ENCODE data around the gene MYL11. TPM values are rescaled to one million over a fixed set of nuclear protein-coding genes. Genes with fewer than 3 reads are reported as not detected.

MYL11 gene
- total RNA-seq, 1 experiment from 2014 or later: not detected

GRCh38 chr16:30377812-30378235 is 3.2 kb downstream of the MYL11 start:
- peak overlapping the region; percentile 99 for H3K27ac ChIP-seq (ENCODE audit: low read length)
- peaks cover 56% of the 10 kb centered on the region for H3K4me1 ChIP-seq (ENCODE audit: low read length)
- H3K9me3 ChIP-seq (ENCODE audit: low read length): no peaks in the 10 kb centered on the region
- H3K4me3 ChIP-seq (ENCODE audit: low read length): peak overlapping the region; percentile 77
- 0 out of 2 replicates have a peak, but pooled peaks cover 4% of the 10 kb centered on the region for H4K20me1 ChIP-seq (ENCODE audit: insufficient read depth, low read depth, low read length)
- H3K27me3 ChIP-seq (ENCODE audit: low read length): no peaks in the 10 kb centered on the region
- DNase-seq: peak; percentile 96
- peaks cover 22% of the 10 kb centered on the region for H3K79me2 ChIP-seq (ENCODE audit: low read length)
- H3K9me2 ChIP-seq (replicated peaks; ENCODE audit: insufficient read depth, low read length): no peaks in the 10 kb centered on the region
- H2AFZ ChIP-seq (ENCODE audit: low read length): 0 out of 2 replicates have a peak overlapping the region, but pooled peaks have one; percentile 39
- H3K36me3 ChIP-seq (ENCODE audit: insufficient read depth, low read length): no peaks in the 10 kb centered on the region
- H3K9ac ChIP-seq (ENCODE audit: low read length): peak overlapping the region; percentile 99
- H3K4me2 ChIP-seq (ENCODE audit: low read depth, low read length, poor library complexity, severe bottlenecking): peak overlapping the region; percentile 100

GRCh38 chr16:30378236-30379157 is 3.9 kb downstream of the MYL11 start:
- Histone ChIP-seq H3K9ac (ENCODE audit: low read length) (peak overlapping the region; percentile 99), H3K79me2 (ENCODE audit: low read length) (peaks cover 22% of the 10 kb centered on the region), H3K4me1 (ENCODE audit: low read length) (peaks cover 57% of the 10 kb centered on the region), H3K36me3 (ENCODE audit: insufficient read depth, low read length) (no peaks in the 10 kb centered on the region), H3K4me3 (ENCODE audit: low read length) (peak overlapping the region; percentile 77), H4K20me1 (ENCODE audit: insufficient read depth, low read depth, low read length) (0 out of 2 replicates have a peak, but pooled peaks cover 4% of the 10 kb centered on the region), H3K27me3 (ENCODE audit: low read length) (no peaks in the 10 kb centered on the region), H2AFZ (ENCODE audit: low read length) (no peak overlapping the region), H3K9me3 (ENCODE audit: low read length) (no peaks in the 10 kb centered on the region), H3K9me2 (replicated peaks; ENCODE audit: insufficient read depth, low read length) (no peaks in the 10 kb centered on the region), H3K27ac (ENCODE audit: low read length) (peak overlapping the region; percentile 99), H3K4me2 (ENCODE audit: low read depth, low read length, poor library complexity, severe bottlenecking) (peak overlapping the region; percentile 100)
- DNase-seq: peak; percentile 100

DNA sequence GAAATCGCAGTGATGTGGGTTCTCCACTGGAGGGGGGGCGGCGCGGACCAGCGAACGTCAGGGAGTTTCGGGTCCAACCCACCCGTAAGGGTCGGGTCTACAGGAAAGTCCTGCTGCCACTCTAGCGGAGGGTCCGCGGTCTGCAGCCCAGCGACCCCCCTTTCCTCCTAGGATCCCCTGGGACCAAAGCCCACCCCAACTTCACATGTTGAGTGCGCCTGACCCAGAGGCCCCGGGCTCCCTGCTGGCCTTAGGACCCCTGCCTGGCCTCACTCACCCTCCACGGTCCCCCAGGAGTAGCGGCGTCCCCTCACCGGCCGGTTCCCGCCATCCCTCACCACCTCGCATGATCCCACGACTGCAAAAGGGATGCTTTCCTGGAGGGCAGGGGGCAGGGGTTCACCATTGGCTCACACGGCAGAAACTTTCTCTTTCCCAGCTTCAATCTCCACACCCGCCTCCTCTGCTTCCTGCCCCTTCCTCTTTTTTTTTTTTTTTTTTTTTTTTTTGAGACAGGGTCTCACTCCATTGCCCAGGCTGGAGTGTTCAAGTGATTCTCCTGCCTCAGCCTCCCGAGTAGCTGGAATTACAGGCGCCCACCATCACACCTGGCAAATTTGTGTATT is 4.7 kb downstream of the MYL11 start:
- peak overlapping the region; percentile 99 for H3K27ac ChIP-seq (ENCODE audit: low read length)
- peaks cover 57% of the 10 kb centered on the region for H3K4me1 ChIP-seq (ENCODE audit: low read length)
- peak overlapping the region; percentile 100 for H3K4me2 ChIP-seq (ENCODE audit: low read depth, low read length, poor library complexity, severe bottlenecking)
- peak overlapping the region; percentile 97 for H3K9ac ChIP-seq (ENCODE audit: low read length)
- 0 out of 2 replicates have a peak, but pooled peaks cover 4% of the 10 kb centered on the region for H4K20me1 ChIP-seq (ENCODE audit: insufficient read depth, low read depth, low read length)
- H2AFZ ChIP-seq (ENCODE audit: low read length): no peak overlapping the region
- peaks cover 22% of the 10 kb centered on the region for H3K79me2 ChIP-seq (ENCODE audit: low read length)
- peak overlapping the region; percentile 77 for H3K4me3 ChIP-seq (ENCODE audit: low read length)
- no peaks in the 10 kb centered on the region for H3K36me3 ChIP-seq (ENCODE audit: insufficient read depth, low read length)
- no peaks in the 10 kb centered on the region for H3K9me3 ChIP-seq (ENCODE audit: low read length)
- H3K9me2 ChIP-seq (replicated peaks; ENCODE audit: insufficient read depth, low read length): no peaks in the 10 kb centered on the region
- peak; percentile 41 for DNase-seq
- H3K27me3 ChIP-seq (ENCODE audit: low read length): no peaks in the 10 kb centered on the region

GRCh38 chr16:30380072-30380802 is 5.6 kb downstream of the MYL11 start:
- Histone ChIP-seq H3K4me1 (ENCODE audit: low read length) (peaks cover 57% of the 10 kb centered on the region), H2AFZ (ENCODE audit: low read length) (no peak overlapping the region), H3K4me2 (ENCODE audit: low read depth, low read length, poor library complexity, severe bottlenecking) (peak overlapping the region; percentile 100), H3K9ac (ENCODE audit: low read length) (peak overlapping the region; percentile 97), H3K27ac (ENCODE audit: low read length) (peak overlapping the region; percentile 99), H3K36me3 (ENCODE audit: insufficient read depth, low read length) (no peaks in the 10 kb centered on the region), H3K79me2 (ENCODE audit: low read length) (peaks cover 22% of the 10 kb centered on the region), H3K4me3 (ENCODE audit: low read length) (peak overlapping the region; percentile 77; the same call in 1 of the 2 replicates), H3K27me3 (ENCODE audit: low read length) (no peaks in the 10 kb centered on the region), H4K20me1 (ENCODE audit: insufficient read depth, low read depth, low read length) (0 out of 2 replicates have a peak, but pooled peaks cover 4% of the 10 kb centered on the region), H3K9me2 (replicated peaks; ENCODE audit: insufficient read depth, low read length) (no peaks in the 10 kb centered on the region), H3K9me3 (ENCODE audit: low read length) (no peaks in the 10 kb centered on the region)
- no peak for DNase-seq

DNA sequence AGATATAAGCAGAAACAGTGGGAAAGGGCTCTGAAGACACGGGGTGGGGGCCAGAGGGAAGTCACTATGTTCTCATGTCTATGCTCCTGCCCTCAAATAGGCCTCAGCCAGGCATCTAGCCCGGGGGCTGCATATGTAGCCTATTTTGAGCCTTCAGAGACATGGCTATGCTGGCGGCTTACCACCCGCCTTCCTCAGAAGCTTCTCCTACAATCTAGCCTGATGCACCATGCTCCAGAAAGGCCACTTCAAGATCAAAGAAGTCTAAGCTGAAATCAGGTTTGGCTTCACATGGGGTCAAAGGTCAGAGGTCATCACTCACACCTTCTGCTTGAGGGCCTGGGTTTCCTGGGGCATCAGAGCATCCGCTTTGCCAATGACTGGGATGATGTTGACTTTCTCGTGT is 6.2 kb downstream of the MYL11 start:
- Histone ChIP-seq H3K9me3 (ENCODE audit: low read length) (no peaks in the 10 kb centered on the region), H3K4me1 (ENCODE audit: low read length) (peaks cover 57% of the 10 kb centered on the region), H3K9me2 (replicated peaks; ENCODE audit: insufficient read depth, low read length) (no peaks in the 10 kb centered on the region), H3K79me2 (ENCODE audit: low read length) (peaks cover 22% of the 10 kb centered on the region), H3K36me3 (ENCODE audit: insufficient read depth, low read length) (no peaks in the 10 kb centered on the region), H3K27me3 (ENCODE audit: low read length) (no peaks in the 10 kb centered on the region), H3K4me3 (ENCODE audit: low read length) (peak overlapping the region; percentile 77; the same call in 1 of the 2 replicates), H4K20me1 (ENCODE audit: insufficient read depth, low read depth, low read length) (0 out of 2 replicates have a peak, but pooled peaks cover 4% of the 10 kb centered on the region), H3K4me2 (ENCODE audit: low read depth, low read length, poor library complexity, severe bottlenecking) (peak overlapping the region; percentile 72), H3K9ac (ENCODE audit: low read length) (peak overlapping the region; percentile 80), H3K27ac (ENCODE audit: low read length) (peak overlapping the region; percentile 65; the same call in 1 of the 2 replicates), H2AFZ (ENCODE audit: low read length) (no peak overlapping the region)
- DNase-seq: peak; percentile 47

GRCh38 chr16:30381291-30382041 is 6.9 kb downstream of the MYL11 start:
- 0 out of 2 replicates have a peak, but pooled peaks cover 4% of the 10 kb centered on the region for H4K20me1 ChIP-seq (ENCODE audit: insufficient read depth, low read depth, low read length)
- H3K27me3 ChIP-seq (ENCODE audit: low read length): no peaks in the 10 kb centered on the region
- H3K4me1 ChIP-seq (ENCODE audit: low read length): peaks cover 57% of the 10 kb centered on the region
- peak overlapping the region; percentile 72 for H3K4me2 ChIP-seq (ENCODE audit: low read depth, low read length, poor library complexity, severe bottlenecking)
- peak; percentile 64 for DNase-seq
- H3K79me2 ChIP-seq (ENCODE audit: low read length): peaks cover 22% of the 10 kb centered on the region
- no peak overlapping the region for H2AFZ ChIP-seq (ENCODE audit: low read length)
- H3K27ac ChIP-seq (ENCODE audit: low read length): peak overlapping the region; percentile 65
- peak overlapping the region; percentile 77 for H3K4me3 ChIP-seq (ENCODE audit: low read length)
- no peaks in the 10 kb centered on the region for H3K9me2 ChIP-seq (replicated peaks; ENCODE audit: insufficient read depth, low read length)
- H3K9ac ChIP-seq (ENCODE audit: low read length): peak overlapping the region; percentile 80
- H3K36me3 ChIP-seq (ENCODE audit: insufficient read depth, low read length): no peaks in the 10 kb centered on the region
- H3K9me3 ChIP-seq (ENCODE audit: low read length): no peaks in the 10 kb centered on the region

GRCh38 chr16:30382111-30382881 is 7.7 kb downstream of the MYL11 start, which contains the start of gene SEPTIN1:
Gene SEPTIN1, minus strand, starts transcription at chr16:30382561. Its CDS starts 19 bp downstream, at chr16:30382542.
- Histone ChIP-seq H3K9me3 (ENCODE audit: low read length) (no peaks in the 10 kb centered on the region), H4K20me1 (ENCODE audit: insufficient read depth, low read depth, low read length) (0 out of 2 replicates have a peak, but pooled peaks cover 4% of the 10 kb centered on the region), H3K79me2 (ENCODE audit: low read length) (peaks cover 22% of the 10 kb centered on the region), H3K9ac (ENCODE audit: low read length) (peak within 1 kb of the TSS; percentile 80), H3K4me1 (ENCODE audit: low read length) (peaks cover 49% of the 10 kb centered on the region), H3K27ac (ENCODE audit: low read length) (peak within 1 kb of the TSS; percentile 65), H3K27me3 (ENCODE audit: low read length) (no peaks in the 10 kb centered on the region), H2AFZ (ENCODE audit: low read length) (peak within 1 kb of the TSS; percentile 76), H3K9me2 (replicated peaks; ENCODE audit: insufficient read depth, low read length) (no peaks in the 10 kb centered on the region), H3K4me3 (ENCODE audit: low read length) (peak within 1 kb of the TSS; percentile 77), H3K4me2 (ENCODE audit: low read depth, low read length, poor library complexity, severe bottlenecking) (peak within 1 kb of the TSS; percentile 72), H3K36me3 (ENCODE audit: insufficient read depth, low read length) (no peaks in the 10 kb centered on the region)
- peak; percentile 81 for DNase-seq
